H9 (cell line): ENCODE data around the gene TMEM134. TPM values are rescaled to one million over a fixed set of nuclear protein-coding genes. Genes with fewer than 3 reads are reported as not detected.

Source experiments
- DNase-seq: peaks from one replicate; pipeline ENCODE4 v3.0.0-alpha.2; 2017
- H2AFZ ChIP-seq: one replicate; pipeline ENCODE4 v1.6.1; 2013; ENCODE audit warnings: mild to moderate bottlenecking, low read length, control low read depth, moderate library complexity
- H2AK5ac ChIP-seq: 2 replicates; pipeline ENCODE4 v1.6.1; 2013; ENCODE audit warnings: low read length, control low read depth, mixed read lengths; ENCODE audit not compliant: insufficient read length
- H2BK120ac ChIP-seq: one replicate; pipeline ENCODE4 v1.6.1; 2013; ENCODE audit warnings: low read depth, mild to moderate bottlenecking, low read length, control low read depth, inconsistent platforms; ENCODE audit not compliant: poor library complexity, severe bottlenecking
- H2BK12ac ChIP-seq: 2 replicates; pipeline ENCODE4 v1.6.1; 2013; ENCODE audit warnings: low read length, control low read depth, mixed read lengths, low read depth; ENCODE audit not compliant: insufficient read length
- H2BK15ac ChIP-seq: 2 replicates; pipeline ENCODE4 v1.6.1; 2013; ENCODE audit warnings: low read depth, low read length, control low read depth
- H2BK20ac ChIP-seq: one replicate; pipeline ENCODE4 v1.6.1; 2013; ENCODE audit warnings: low read depth, mild to moderate bottlenecking, low read length, control low read depth, inconsistent platforms; ENCODE audit not compliant: poor library complexity, severe bottlenecking
- H2BK5ac ChIP-seq: 2 replicates; pipeline ENCODE4 v1.6.1; 2013; ENCODE audit warnings: low read length, control low read depth, mixed read lengths; ENCODE audit not compliant: insufficient read length
- H3K14ac ChIP-seq: 2 replicates; pipeline ENCODE4 v1.6.1; 2013; ENCODE audit warnings: low read length, control low read depth; ENCODE audit not compliant: insufficient read depth
- H3K18ac ChIP-seq: 2 replicates; pipeline ENCODE4 v1.6.1; 2013; ENCODE audit warnings: low read depth, mild to moderate bottlenecking, mixed read lengths, low read length, control low read depth; ENCODE audit not compliant: insufficient read length
- H3K23ac ChIP-seq: 2 replicates; pipeline ENCODE4 v1.6.1; 2013; ENCODE audit warnings: low read length, control low read depth, mixed read lengths, low read depth; ENCODE audit not compliant: insufficient read length
- H3K23me2 ChIP-seq: 2 replicates; pipeline ENCODE4 v1.6.1; 2013; ENCODE audit warnings: low read depth, mild to moderate bottlenecking, mixed read lengths, low read length, control low read depth; ENCODE audit not compliant: insufficient read length, poor library complexity, severe bottlenecking
- H3K27ac ChIP-seq: 2 replicates; pipeline ENCODE4 v1.5.1; 2013; ENCODE audit warnings: low read length, control low read depth, mixed read lengths, low read depth; ENCODE audit not compliant: insufficient read length
- H3K27me3 ChIP-seq: 2 replicates; pipeline ENCODE4 v1.6.1; 2013; ENCODE audit warnings: low read length, control low read depth, inconsistent platforms; ENCODE audit not compliant: insufficient read depth
- H3K4ac ChIP-seq: 2 replicates; pipeline ENCODE4 v1.6.1; 2013; ENCODE audit warnings: low read depth, mild to moderate bottlenecking, control low read depth, inconsistent platforms, low read length, moderate library complexity
- H3K4me1 ChIP-seq: 2 replicates; pipeline ENCODE4 v1.6.1; 2013; ENCODE audit warnings: low read length, control low read depth, inconsistent platforms; ENCODE audit not compliant: insufficient read depth
- H3K4me2 ChIP-seq: 2 replicates; pipeline ENCODE4 v1.6.1; 2013; ENCODE audit warnings: low read length, control low read depth, mixed read lengths; ENCODE audit not compliant: insufficient read length, insufficient read depth
- H3K56ac ChIP-seq: 2 replicates; pipeline ENCODE4 v1.6.1; 2013; ENCODE audit warnings: low read depth, mild to moderate bottlenecking, mixed read lengths, low read length, control low read depth; ENCODE audit not compliant: insufficient read length
- H3K79me1 ChIP-seq: 2 replicates; pipeline ENCODE4 v1.6.1; 2013; ENCODE audit warnings: low read depth, mild to moderate bottlenecking, moderate library complexity, low read length, control low read depth, inconsistent platforms; ENCODE audit not compliant: insufficient read depth, poor library complexity, severe bottlenecking
- H3K79me2 ChIP-seq: 2 replicates; pipeline ENCODE4 v1.6.1; 2013; ENCODE audit warnings: low read length, control low read depth, inconsistent platforms; ENCODE audit not compliant: insufficient read depth
- H3K9ac ChIP-seq: 2 replicates; pipeline ENCODE4 v1.6.1; 2013; ENCODE audit warnings: low read length, control low read depth, mixed read lengths; ENCODE audit not compliant: insufficient read length; ENCODE audit errors: extremely low read depth
- H3K9me3 ChIP-seq: one replicate; pipeline ENCODE4 v1.6.1; 2013; ENCODE audit warnings: low read depth, low read length, inconsistent platforms; ENCODE audit not compliant: control insufficient read depth
- H3T11ph ChIP-seq: one replicate; pipeline ENCODE4 v1.6.1; 2013; ENCODE audit warnings: mild to moderate bottlenecking, low read length, control low read depth, inconsistent platforms
- H4K20me1 ChIP-seq: one replicate; pipeline ENCODE4 v1.6.1; 2013; ENCODE audit not compliant: control insufficient read depth, insufficient read length, insufficient read depth
- H4K5ac ChIP-seq: 2 replicates; pipeline ENCODE4 v1.6.1; 2013; ENCODE audit warnings: low read depth, mild to moderate bottlenecking, mixed read lengths, low read length, control low read depth; ENCODE audit not compliant: insufficient read length
- H4K8ac ChIP-seq: replicated peaks from 2 replicates; pipeline ENCODE4 v1.6.1; 2013; ENCODE audit warnings: low read length, control low read depth, mixed read lengths, low read depth; ENCODE audit not compliant: insufficient read length
- H4K91ac ChIP-seq: 2 replicates; pipeline ENCODE4 v1.6.1; 2013; ENCODE audit warnings: low read depth, mild to moderate bottlenecking, moderate library complexity, mixed read lengths, low read length, control low read depth; ENCODE audit not compliant: insufficient read length
- H3K27ac Mint-ChIP-seq, 3 experiments: 2 replicates in 2 of 3; 3 replicates in 1 of 3; pipeline ENCODE4 v1.8.0; 2020 to 2021; ENCODE audit warnings: mixed read lengths in 3 of 3, mild to moderate bottlenecking in 1 of 3, moderate library complexity in 1 of 3
- H3K27me3 Mint-ChIP-seq: 2 replicates; pipeline ENCODE4 v1.8.0; 2021; ENCODE audit warnings: low read depth, mild to moderate bottlenecking, moderate library complexity, mixed read lengths
- H3K36me3 Mint-ChIP-seq, 3 experiments: 2 replicates in 2 of 3; 3 replicates in 1 of 3; pipeline ENCODE4 v1.8.0; 2020 to 2021; ENCODE audit warnings: low read depth in 3 of 3, mixed read lengths in 3 of 3; ENCODE audit not compliant: insufficient read depth in 1 of 3
- H3K4me1 Mint-ChIP-seq, 2 experiments: 2 replicates each; pipeline ENCODE4 v1.8.0; 2020; ENCODE audit warnings: mixed read lengths in 2 of 2
- H3K4me3 Mint-ChIP-seq, 2 experiments: 2 replicates in 1 of 2; 3 replicates in 1 of 2; pipeline ENCODE4 v1.8.0; 2020 to 2021; ENCODE audit warnings: mild to moderate bottlenecking in 2 of 2, mixed read lengths in 2 of 2, moderate library complexity in 1 of 2
- H3K9me3 Mint-ChIP-seq, 2 experiments: 2 replicates in 1 of 2; 3 replicates in 1 of 2; pipeline ENCODE4 v1.8.0; 2020; ENCODE audit warnings: mild to moderate bottlenecking in 2 of 2, mixed read lengths in 2 of 2, moderate library complexity in 1 of 2
- CTCF ChIP-seq: fragments of 200-600 bp; sonication (generic); conservative IDR thresholded peaks from 3 replicates; pipeline ENCODE4 v1.8.0; 2021; ENCODE audit warnings: antibody characterized with exemption, mild to moderate bottlenecking
- WGBS: extraction: QIAGEN DNeasy Blood & Tissue Kit; methylation state at CpG from one replicate; pipeline ENCODE4 v1.1.7; 2013; ENCODE audit warnings: missing lambda C conversion rate, low lambda C conversion rate, mixed read lengths; ENCODE audit not compliant: insufficient read length; ENCODE audit errors: extremely low coverage; 5-methylcytosine and 5-hydroxymethylcytosine counted together
- total RNA-seq: library from RNA; stranded (reverse); gene quantifications from 2 replicates; pipeline ENCODE4 v1.2.1, GENCODE V29; 2021

Gene TMEM134
- total RNA-seq, 1 experiment from 2014 or later, result 53.6 TPM

GRCh38 chr11:67472882-67473281 lies 3.8 kb upstream of the TMEM134 start:
- H3K4me3 Mint-ChIP-seq, result no peak overlapping the region
- H4K91ac ChIP-seq, result no peak overlapping the region

More at GRCh38 chr11:67472882-67473281, 3.8 kb upstream of the TMEM134 start:
- H3K9me3 ChIP-seq, result no peaks in the 10 kb centered on the region
- no peak overlapping the region for H3K4me2 ChIP-seq
- no peak overlapping the region for H3T11ph ChIP-seq
- H3K18ac ChIP-seq, result no peak overlapping the region
- H3K79me2 ChIP-seq, result no peaks in the 10 kb centered on the region
- H3K36me3 Mint-ChIP-seq, result no peaks in the 10 kb centered on the region; a peak in 1 of 7 replicates
- H3K23me2 ChIP-seq, result peaks cover 5% of the 10 kb centered on the region
- H2BK12ac ChIP-seq, result no peak overlapping the region
- H3K4me1 Mint-ChIP-seq, result peaks cover 9 to 10% of the 10 kb centered on the region in 2 experiments
- H3K27ac Mint-ChIP-seq, result no peak overlapping the region
- H3K14ac ChIP-seq, result no peak overlapping the region
- no peak overlapping the region for H3K23ac ChIP-seq
- no peak overlapping the region for H2BK15ac ChIP-seq
- WGBS, result no CpG with 5 or more reads among the region's 7 CpGs
- no peak overlapping the region for H4K5ac ChIP-seq
- H2BK20ac ChIP-seq, result no peak overlapping the region
- H3K4me1 ChIP-seq, result no peaks in the 10 kb centered on the region; the same call in 1 of the 2 replicates
- H3K27me3 Mint-ChIP-seq, result peaks cover 19% of the 10 kb centered on the region
- no peak overlapping the region for H2BK5ac ChIP-seq
- no peaks in the 10 kb centered on the region for H3K79me1 ChIP-seq
- no peak overlapping the region for H2AFZ ChIP-seq
- H3K56ac ChIP-seq, result no peak overlapping the region
- no peak overlapping the region for H3K4ac ChIP-seq
- no peak overlapping the region for H4K8ac ChIP-seq
- no peak for TF ChIP-seq CTCF
- peaks cover under 1 to 6% of the 10 kb centered on the region in 2 experiments; a peak in 2 of 5 replicates for H3K9me3 Mint-ChIP-seq
- H3K9ac ChIP-seq, result no peak overlapping the region
- no peak overlapping the region for H2AK5ac ChIP-seq
- H3K27me3 ChIP-seq, result peaks cover 3% of the 10 kb centered on the region; the same call in 1 of the 2 replicates
- no peak overlapping the region for H3K27ac ChIP-seq
- DNase-seq, result no peak
- H2BK120ac ChIP-seq, result no peak overlapping the region
- H4K20me1 ChIP-seq, result no peaks in the 10 kb centered on the region
